K562 (cell line): Measurements from ENCODE around the gene HRAS. TPM values are rescaled to one million over a fixed set of nuclear protein-coding genes. Genes with fewer than 3 reads are reported as not detected.

Experiments used
- ATF7 ChIP-seq: fragments of 450-650 bp; IDR thresholded peaks from 2 replicates; pipeline ENCODE4 v1.7.1; 2014; ENCODE audit warnings: mild to moderate bottlenecking, moderate library complexity
- CTCFL ChIP-seq: IDR thresholded peaks from 2 replicates; pipeline ENCODE4 v1.6.1; 2011; ENCODE audit warnings: borderline replicate concordance, low read depth, mild to moderate bottlenecking, moderate library complexity, low read length; ENCODE audit not compliant: insufficient read depth, poor library complexity, severe bottlenecking
- ETS2 ChIP-seq: IDR thresholded peaks from 2 replicates; pipeline ENCODE4 v1.6.1; 2016; ENCODE audit warnings: borderline replicate concordance, missing genetic modification characterization, mild to moderate bottlenecking, moderate library complexity, missing compliant biosample characterization; ENCODE audit not compliant: poor library complexity, severe bottlenecking
- FOXK2 ChIP-seq, 2 experiments: fragments of 450-650 bp; IDR thresholded peaks in 1 of 2; conservative IDR thresholded peaks in 1 of 2; 2 replicates each; pipeline ENCODE4 v1.6.1; 2016; ENCODE audit warnings: low read depth in 2 of 2, mild to moderate bottlenecking in 1 of 2
- MTF1 ChIP-seq: fragments of 250-450 bp; sonication (Bioruptor Pico); IDR thresholded peaks from 2 replicates; pipeline ENCODE4 v1.9.0; 2021; ENCODE audit warnings: moderate library complexity, mild to moderate bottlenecking, inconsistent platforms, borderline replicate concordance
- MXI1 ChIP-seq: IDR thresholded peaks from 2 replicates; pipeline ENCODE4 v1.6.1; 2011; ENCODE audit warnings: low read depth, mild to moderate bottlenecking, improper control_type of control experiment, low read length
- SAFB2 ChIP-seq: fragments of 200-400 bp; formaldehyde crosslinking; IDR thresholded peaks from 2 replicates; pipeline ENCODE4 v1.6.1; 2018; ENCODE audit warnings: borderline replicate concordance, low read length, low read depth, moderate library complexity; ENCODE audit not compliant: severe bottlenecking
- TAF9B ChIP-seq: fragments of 450-650 bp; IDR thresholded peaks from 2 replicates; pipeline ENCODE4 v1.6.1; 2018; ENCODE audit warnings: mild to moderate bottlenecking; ENCODE audit not compliant: partially characterized antibody
- ZBTB1 ChIP-seq: sonication (generic); formaldehyde crosslinking; IDR thresholded peaks from 2 replicates; pipeline ENCODE4 v1.8.1; 2023; ENCODE audit warnings: missing genetic modification reagents, low read depth, mild to moderate bottlenecking, borderline replicate concordance
- ZBTB9 ChIP-seq: fragments of 450-650 bp; formaldehyde crosslinking; IDR thresholded peaks from 2 replicates; pipeline ENCODE4 v1.4.0; 2020; ENCODE audit warnings: mild to moderate bottlenecking, moderate library complexity
- ZNF133 ChIP-seq: fragments of 250-450 bp; sonication (Bioruptor Pico); IDR thresholded peaks from 2 replicates; pipeline ENCODE4 v1.4.0; 2020; ENCODE audit warnings: mild to moderate bottlenecking
- ZNF274 ChIP-seq: IDR thresholded peaks from 2 replicates; pipeline ENCODE4 v1.6.1; 2011; ENCODE audit warnings: low read depth, mild to moderate bottlenecking, low read length, moderate library complexity, borderline replicate concordance
- ZNF311 ChIP-seq: fragments of 250-450 bp; sonication (Bioruptor Pico); IDR thresholded peaks from 2 replicates; pipeline ENCODE4 v1.4.0; 2020; ENCODE audit warnings: mild to moderate bottlenecking, moderate library complexity
- polyA plus RNA-seq, 8 experiments: library from polyadenylated mRNA; depleted of rRNA in 4 of 8; stranded (reverse) in 5 of 8; unstranded in 3 of 8; fragments of >200 nt; fragmentation: Nextera tagmentation in 2 of 8; fragmentation: Illumina TruSeq in 1 of 8; extraction: Ambion mirVana in 2 of 8; extraction: Trizol in 1 of 8; gene quantifications; 2 replicates each; pipeline versions ENCODE4 v1.2.1 to v1.2.3, GENCODE V29; 2011 to 2014; ENCODE audit warnings: inconsistent platforms in 1 of 8, missing spikeins in 1 of 8
- total RNA-seq, 7 experiments: library from RNA; depleted of rRNA in 6 of 7; stranded (reverse); fragments of >200 nt in 6 of 7; fragmentation: Illumina TruSeq in 2 of 7; extraction: Trizol in 2 of 7; gene quantifications; 2 replicates each; pipeline versions ENCODE4 v1.2.1 to v1.2.3, GENCODE V29; 2011 to 2021; ENCODE audit warnings: low replicate concordance in 1 of 7
- TF ChIP-seq, protein P1 (sequence below), 2 experiments: IDR thresholded peaks; 2 replicates each; pipeline ENCODE4 v1.6.1; 2011; ENCODE audit warnings: borderline replicate concordance in 1 of 2, control low read depth in 1 of 2, low read depth in 1 of 2, low read length in 1 of 2, mild to moderate bottlenecking in 1 of 2, mixed read lengths in 1 of 2, moderate library complexity in 1 of 2; ENCODE audit not compliant: insufficient read depth in 1 of 2, insufficient read length in 1 of 2, poor library complexity in 1 of 2, severe bottlenecking in 1 of 2; ENCODE audit errors: extremely low read depth in 1 of 2
- TF ChIP-seq, protein P2 (sequence below): fragments of 200-800 bp; sonication (Bioruptor generic); IDR thresholded peaks from 2 replicates; pipeline ENCODE4 v1.6.1; 2017; ENCODE audit warnings: missing genetic modification characterization, missing compliant biosample characterization

Gene HRAS
- total and polyA plus RNA-seq, 9 of the 15 experiments (the other 6 are each of a cell fraction or from before 2014, with no cell fraction given) = 2.8 to 73.5 (median 29.6) TPM

DNA sequence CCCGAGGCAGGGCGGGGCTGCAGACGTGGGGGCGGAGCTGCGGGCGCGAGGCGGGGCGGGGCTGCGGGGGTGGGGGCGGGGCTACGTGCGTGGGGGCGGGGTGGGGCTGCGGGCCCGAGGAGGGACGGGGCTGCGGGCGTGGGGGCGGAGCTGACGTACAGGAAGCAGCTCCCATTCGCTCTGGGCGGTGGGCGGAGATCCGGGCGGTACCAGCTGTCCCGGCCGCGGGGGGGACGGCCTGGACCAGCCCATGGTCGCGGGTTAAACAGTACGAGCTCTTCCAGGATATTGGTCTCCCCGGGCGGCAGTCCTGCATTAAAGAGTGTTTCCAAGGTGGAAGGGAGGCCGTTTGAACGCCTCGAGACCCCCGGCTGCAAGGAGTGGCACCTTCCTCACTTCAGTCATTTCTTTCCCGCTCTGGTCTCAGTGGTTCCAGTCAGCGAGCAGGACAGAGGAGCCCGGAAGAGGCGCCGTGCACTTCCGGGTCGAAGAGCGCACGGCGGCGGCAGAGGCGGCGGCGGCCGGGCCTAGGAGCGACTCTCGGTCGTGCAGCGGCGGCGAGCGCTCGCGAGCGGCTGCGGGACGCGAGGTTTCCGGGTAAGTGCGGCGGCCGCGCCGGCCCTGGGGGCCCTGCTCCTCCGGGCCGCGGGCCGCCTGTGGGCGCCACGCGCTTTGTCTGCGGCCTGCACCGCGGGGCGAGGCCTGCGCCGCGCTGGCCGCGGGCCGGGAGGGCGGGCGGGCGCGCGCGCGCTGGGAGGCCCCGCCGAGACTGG lies 40.8 kb upstream of the HRAS start, which contains the start of gene PHRF1 (continued):
- TF ChIP-seq ETS2 (tag) (no peak), MTF1 (CRISPR knock-in tag) (no peak), MXI1 (0 out of 2 replicates have a peak, but pooled peaks have one; percentile 38), ZBTB1 (CRISPR knock-in tag) (0 out of 2 replicates have a peak, but pooled peaks have one; percentile 53), SAFB2 (no peak), ZNF274 (no peak), ZNF133 (CRISPR knock-in tag) (no peak), CTCFL (peak; percentile 16), ATF7 (peak; percentile 100), FOXK2 (conservative IDR thresholded peaks at IDR 0.05 in 1 of 2, IDR thresholded peaks at IDR 0.05 in 1 of 2; ENCODE audit: low read depth in 2 of 2) (peak in 1 of 2 experiments; percentile 100; a peak in 2 of 4 replicates), TAF9B (peak; percentile 96), ZBTB9 (CRISPR knock-in tag) (no peak), ZNF311 (CRISPR knock-in tag) (no peak)
- TF ChIP-seq, protein P1, sequence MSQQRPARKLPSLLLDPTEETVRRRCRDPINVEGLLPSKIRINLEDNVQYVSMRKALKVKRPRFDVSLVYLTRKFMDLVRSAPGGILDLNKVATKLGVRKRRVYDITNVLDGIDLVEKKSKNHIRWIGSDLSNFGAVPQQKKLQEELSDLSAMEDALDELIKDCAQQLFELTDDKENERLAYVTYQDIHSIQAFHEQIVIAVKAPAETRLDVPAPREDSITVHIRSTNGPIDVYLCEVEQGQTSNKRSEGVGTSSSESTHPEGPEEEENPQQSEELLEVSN (IDR thresholded peaks at IDR 0.05; ENCODE audit: borderline replicate concordance in 1 of 2, extremely low read depth in 1 of 2, insufficient read depth in 1 of 2, insufficient read length in 1 of 2, low read depth in 1 of 2, low read length in 1 of 2, poor library complexity in 1 of 2, severe bottlenecking in 1 of 2) = peak; percentile 30 to 79
- TF ChIP-seq, protein P2, sequence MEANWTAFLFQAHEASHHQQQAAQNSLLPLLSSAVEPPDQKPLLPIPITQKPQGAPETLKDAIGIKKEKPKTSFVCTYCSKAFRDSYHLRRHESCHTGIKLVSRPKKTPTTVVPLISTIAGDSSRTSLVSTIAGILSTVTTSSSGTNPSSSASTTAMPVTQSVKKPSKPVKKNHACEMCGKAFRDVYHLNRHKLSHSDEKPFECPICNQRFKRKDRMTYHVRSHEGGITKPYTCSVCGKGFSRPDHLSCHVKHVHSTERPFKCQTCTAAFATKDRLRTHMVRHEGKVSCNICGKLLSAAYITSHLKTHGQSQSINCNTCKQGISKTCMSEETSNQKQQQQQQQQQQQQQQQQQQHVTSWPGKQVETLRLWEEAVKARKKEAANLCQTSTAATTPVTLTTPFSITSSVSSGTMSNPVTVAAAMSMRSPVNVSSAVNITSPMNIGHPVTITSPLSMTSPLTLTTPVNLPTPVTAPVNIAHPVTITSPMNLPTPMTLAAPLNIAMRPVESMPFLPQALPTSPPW = peak; percentile 96
